ENCODE results near the gene PSG3.
"Not testable (repeated sequence)": the region's sequence is repeated elsewhere in the genome, so short reads cannot be mapped to it uniquely, and the experiment has no call there.

Gene PSG3

DNA sequence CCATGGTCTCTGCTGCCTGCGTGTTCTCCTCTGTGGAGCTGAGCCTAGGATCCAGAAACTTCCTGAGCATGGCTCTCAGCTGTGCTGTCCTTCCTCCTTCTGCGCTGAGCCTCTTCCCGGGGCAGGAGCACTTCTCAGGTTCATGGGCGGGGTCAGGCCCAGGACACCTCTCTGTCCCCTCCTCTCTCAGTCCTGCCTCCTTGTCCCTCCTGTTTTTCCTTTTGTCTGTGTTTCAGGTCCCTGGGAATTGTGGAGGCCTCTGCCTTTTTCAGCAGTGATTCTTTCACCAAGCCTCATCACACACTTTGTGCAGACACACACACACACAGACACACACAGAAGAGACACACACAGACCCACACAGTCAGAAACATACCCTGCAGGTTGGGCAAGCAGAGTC, at the start of gene PSG3:
Gene PSG3 (minus strand): TSS at position 101 of the 400 bp plus-strand sequence. CDS start 97 bp downstream, at position 4.
- not testable (repeated sequence) for DNase-seq (ENCODE audit: low read depth in 1 of 2, low spot score in 1 of 2)

- not testable (repeated sequence) for DNase-seq (ENCODE audit: low read depth in 1 of 2, low spot score in 1 of 2)
These were observed 48.5 kb upstream of the PSG3 start for GRCh38 chr19:42788766-42789165.

DNA sequence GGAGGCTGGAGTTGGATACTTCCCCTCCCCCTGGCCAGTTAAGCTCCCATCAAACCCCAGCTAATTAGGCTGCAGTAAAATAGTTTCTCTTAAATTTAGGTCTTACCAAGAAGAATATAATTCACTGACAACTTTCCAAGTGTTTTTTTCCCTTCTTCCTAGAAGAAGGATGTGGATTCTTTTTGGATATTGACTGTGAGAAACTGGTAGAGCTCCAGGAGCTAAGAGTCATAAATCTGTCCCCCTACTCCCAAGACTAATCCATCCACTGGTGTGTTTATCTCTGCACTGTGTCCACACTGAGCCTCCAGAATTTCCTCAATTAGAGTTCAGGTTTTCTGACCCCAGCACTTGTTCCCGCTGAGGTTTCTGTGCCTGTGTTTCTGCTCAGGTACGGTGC, 47.5 kb upstream of the PSG3 start:
- DNase-seq (ENCODE audit: low read depth in 1 of 2, low spot score in 1 of 2) = not testable (repeated sequence)

- DNase-seq (ENCODE audit: low read depth in 1 of 2, low spot score in 1 of 2) = not testable (repeated sequence)
These were observed 36.7 kb upstream of the PSG3 start for GRCh38 chr19:42776750-42777612.

- not testable (repeated sequence) for DNase-seq (ENCODE audit: low read depth in 1 of 2, low spot score in 1 of 2)
These were observed 34.4 kb upstream of the PSG3 start for GRCh38 chr19:42774510-42775158.

DNA sequence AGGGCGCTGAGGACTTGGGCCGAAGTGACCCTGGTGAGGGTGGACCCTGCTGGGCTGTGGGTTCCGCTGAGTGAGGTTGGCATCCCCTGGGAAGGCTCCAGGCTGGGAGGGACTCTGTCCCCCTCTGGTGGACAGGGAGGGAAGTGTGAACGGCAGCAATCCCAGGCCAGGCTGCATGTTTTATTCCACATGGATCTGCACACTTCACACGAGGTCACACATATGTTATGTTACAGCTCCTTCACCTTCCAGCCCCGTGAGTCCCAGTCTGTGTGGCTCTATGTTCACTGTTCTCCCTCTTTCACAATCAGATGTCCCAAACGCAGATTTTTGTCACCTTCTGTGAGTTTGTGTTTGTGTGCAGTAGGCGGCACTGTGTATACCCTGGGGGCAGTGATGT, 27.0 kb upstream of the PSG3 start:
- not testable (repeated sequence) for DNase-seq (ENCODE audit: low read depth in 1 of 2, low spot score in 1 of 2)

- DNase-seq (ENCODE audit: low read depth in 1 of 2, low spot score in 1 of 2) = not testable (repeated sequence)
These were observed 26.6 kb upstream of the PSG3 start for GRCh38 chr19:42766871-42767270.

DNA sequence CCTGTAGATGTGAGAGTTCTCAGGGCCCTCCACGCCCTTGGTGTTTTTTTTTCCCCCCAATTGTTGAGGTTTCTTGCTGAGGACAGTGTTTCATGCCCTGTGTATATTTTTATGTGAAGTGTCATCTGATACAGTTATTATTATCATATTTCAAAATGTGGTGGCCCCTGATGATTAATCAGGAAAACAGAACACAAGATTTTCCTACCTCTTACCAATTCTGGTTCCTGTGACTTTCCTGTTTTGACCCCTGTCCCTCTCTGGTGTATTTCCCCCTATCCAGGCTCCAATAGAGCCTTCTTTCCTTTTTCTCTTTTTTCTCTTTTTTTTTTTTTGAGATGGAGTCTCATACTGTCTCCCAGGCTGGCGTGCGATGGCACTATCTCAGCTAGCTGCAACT, 24.6 kb upstream of the PSG3 start:
- no peak for DNase-seq (ENCODE audit: low read depth in 1 of 2, low spot score in 1 of 2)

- DNase-seq (ENCODE audit: low read depth in 1 of 2, low spot score in 1 of 2) = no peak
These were observed 22.5 kb upstream of the PSG3 start for GRCh38 chr19:42762789-42763188.

- DNase-seq (ENCODE audit: low read depth in 1 of 2, low spot score in 1 of 2) = not testable (repeated sequence)
These were observed 21.6 kb upstream of the PSG3 start for GRCh38 chr19:42761924-42762295.

DNA sequence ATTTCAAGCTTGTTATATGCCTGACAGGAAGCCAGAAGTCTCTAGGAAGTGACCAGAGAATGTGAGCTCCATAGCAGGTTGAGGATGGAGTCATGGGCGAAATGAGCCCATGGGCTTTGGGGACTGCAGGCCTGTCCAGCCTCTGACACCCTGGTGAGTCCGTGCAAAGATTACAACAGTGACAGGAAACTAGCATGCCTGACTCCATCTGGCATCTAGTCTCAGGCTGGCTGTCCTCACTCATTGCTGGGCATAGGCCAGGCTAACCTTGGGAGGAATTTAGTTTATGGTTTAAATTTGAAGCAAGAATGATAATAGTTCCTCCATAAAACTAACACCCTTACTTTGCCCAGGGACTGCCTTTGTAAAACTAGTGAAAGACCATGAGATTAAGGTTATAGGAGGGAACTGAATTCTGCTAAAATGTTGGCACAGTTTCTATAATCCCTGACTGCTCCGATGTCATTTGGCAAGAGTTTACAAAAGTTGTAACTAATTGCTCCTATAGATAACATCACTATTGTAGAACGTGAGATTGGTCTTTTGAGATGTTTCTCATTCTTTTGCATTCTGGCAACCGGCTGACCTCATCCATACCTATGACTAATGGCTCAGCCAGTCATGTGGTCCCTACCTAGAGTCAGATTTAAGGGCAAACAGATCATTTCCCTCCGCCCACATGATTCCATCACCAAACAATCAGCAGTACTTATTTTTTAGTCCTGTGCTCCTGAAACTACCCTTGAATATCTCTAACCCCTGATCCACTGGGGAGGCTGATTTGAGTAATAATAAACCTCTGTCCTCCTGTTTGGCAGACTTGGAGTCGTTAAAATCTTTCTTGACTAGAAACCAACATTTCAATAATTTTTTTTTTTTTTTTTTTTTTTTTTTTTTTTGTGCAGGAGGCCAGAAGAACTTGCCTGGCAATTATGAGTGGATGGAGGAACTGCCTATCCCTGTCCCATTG, 21.0 kb upstream of the PSG3 start:
- DNase-seq (ENCODE audit: low read depth in 1 of 2, low spot score in 1 of 2) = not testable (repeated sequence)

DNA sequence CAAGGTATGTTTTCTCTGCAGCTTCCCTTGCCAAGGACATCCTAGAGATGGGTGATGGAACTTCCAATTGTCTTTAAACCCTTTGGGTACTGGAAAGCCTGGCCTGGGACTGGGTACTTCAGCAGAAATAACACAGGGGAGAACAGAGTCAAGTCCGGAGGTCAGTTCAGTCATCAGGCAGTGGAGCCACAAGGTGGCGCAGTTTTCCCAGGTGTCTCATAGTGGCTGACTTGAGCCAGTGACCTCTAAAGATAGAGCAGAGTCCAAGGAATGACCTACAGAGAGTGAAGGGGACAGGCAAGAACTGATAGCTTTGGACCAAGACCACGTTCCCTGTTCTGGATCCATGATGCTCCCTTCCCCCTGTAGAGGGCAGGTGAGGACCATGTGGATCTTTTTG, 18.4 kb upstream of the PSG3 start:
- DNase-seq (ENCODE audit: low read depth in 1 of 2, low spot score in 1 of 2) = not testable (repeated sequence)

DNA sequence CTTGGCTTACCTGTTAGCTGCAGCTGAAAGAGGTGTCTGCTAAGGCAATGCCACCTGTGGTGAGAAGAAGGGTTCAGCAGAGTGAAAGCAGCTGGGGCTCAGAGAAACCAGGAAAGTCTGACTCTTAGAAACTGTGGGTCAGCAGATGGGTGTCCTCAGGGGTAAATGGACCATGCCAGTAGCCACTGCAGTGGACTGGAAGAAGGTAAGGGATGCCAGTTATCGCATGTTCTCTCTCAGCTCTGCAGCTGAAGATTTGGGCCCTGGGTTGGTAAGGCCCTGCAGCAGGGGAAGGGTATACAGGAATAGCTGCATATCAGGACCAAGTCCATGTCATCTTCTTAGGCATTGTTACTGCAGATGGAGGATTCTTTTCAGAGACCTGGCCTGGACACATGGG, 12.0 kb upstream of the PSG3 start:
- DNase-seq (ENCODE audit: low read depth in 1 of 2, low spot score in 1 of 2) = not testable (repeated sequence)

DNA sequence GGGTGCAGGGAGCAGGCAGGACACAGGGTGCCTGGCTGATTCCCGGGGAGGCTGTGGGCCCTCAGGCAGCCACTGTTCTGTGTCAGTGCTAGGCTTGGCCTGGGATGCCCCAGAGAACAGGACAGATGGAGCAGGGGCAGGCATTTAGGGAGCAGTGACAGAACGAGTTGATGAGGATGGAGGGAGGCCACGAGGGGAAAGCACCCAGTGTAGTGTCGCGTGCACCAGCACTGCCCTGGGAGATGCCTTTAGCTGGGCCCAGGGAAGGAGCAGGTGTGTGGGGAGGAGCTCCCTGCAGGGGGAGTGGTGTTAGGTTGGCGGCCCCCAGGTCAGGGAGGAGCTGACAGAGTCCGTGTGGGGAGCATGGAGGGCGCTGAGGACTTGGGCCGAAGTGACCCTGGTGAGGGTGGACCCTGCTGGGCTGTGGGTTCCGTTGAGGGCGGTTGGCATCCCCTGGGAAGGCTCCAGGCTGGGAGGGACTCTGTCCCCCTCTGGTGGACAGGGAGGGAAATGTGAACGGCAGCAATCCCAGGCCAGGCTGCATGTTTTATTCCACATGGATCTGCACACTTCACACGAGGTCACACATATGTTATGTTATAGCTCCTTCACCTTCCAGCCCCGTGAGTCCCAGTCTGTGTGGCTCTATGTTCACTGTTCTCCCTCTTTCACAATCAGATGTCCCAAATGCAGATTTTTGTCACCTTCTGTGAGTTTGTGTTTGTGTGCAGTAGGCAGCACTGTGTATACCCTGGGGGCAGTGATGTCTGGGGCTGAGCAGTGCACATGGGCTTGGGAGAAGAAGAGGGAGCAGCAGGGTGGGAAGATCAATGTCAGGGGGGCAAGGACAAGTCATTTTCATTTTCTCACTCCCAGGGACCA, 1.7 kb upstream of the PSG3 start:
- not testable (repeated sequence) for DNase-seq (ENCODE audit: low read depth in 1 of 2, low spot score in 1 of 2)

- DNase-seq (ENCODE audit: low read depth in 1 of 2, low spot score in 1 of 2) = not testable (repeated sequence)
These were observed 2.7 kb downstream of the PSG3 start for GRCh38 chr19:42737581-42738011.

DNA sequence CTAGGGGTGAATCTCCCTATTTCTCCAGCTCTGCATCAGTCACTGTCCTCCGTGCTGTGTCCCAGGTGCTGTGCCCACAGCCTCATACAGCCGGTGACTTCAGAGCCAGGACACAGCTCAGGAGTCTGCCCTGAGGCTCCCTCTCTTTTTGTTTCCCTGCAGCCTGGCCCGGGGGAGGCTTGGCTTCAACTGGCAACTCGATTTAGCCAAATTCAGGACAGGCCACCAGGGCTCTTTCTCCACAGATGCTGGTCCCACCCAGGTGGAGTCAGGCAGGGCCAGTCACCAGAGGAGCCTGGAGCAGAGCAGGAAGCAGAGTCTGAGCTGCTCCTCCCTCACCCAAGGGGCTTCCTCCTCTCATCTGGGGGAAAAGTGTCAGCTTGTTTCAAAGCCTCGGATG, 11.9 kb downstream of the PSG3 start:
- not testable (repeated sequence) for DNase-seq (ENCODE audit: low read depth in 1 of 2, low spot score in 1 of 2)

- DNase-seq (ENCODE audit: low read depth in 1 of 2, low spot score in 1 of 2) = not testable (repeated sequence)
These were observed 26.3 kb downstream of the PSG3 start for GRCh38 chr19:42714000-42714399.

DNA sequence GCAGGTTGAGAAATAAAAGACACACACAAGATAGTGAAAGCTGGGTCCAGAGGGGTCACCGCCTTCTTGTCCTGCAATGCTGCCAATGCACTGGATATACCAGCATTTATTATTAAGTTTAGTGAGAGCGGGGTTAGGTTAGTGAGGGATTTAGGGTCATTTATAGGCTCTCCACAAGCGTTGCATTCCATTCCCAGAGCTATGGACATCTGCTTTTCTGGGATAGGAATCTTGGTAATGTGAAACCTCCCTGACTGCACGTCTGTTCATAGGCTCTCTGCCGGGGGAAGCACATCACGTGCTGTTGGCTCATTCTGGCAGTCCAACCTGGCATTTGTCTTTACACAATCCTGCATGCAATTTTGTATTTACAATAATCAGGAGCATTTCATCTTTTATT, 27.5 kb downstream of the PSG3 start:
- DNase-seq (ENCODE audit: low read depth in 1 of 2, low spot score in 1 of 2) = not testable (repeated sequence)

DNA sequence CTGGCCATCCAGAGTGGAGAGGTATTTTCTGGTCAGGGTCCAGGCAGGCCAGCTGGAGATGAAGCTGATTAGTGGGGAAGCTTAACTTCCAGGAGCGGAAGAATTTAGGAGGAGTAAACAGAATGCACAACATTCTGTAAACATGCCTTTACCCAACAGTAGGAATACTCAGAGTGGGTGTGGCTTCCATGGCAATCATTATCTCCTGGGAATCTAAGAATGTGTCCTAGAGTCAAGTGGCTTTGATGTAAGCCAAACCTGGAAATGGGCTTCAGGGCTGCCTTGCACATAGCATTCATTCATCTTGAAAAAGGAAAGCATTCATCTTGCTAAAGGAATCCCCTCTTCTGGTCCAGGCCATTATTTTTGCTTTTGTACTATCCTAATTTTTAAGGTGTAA, 29.3 kb downstream of the PSG3 start:
- DNase-seq (ENCODE audit: low read depth in 1 of 2, low spot score in 1 of 2) = not testable (repeated sequence)

GRCh38 chr19:42697884-42698283, 42.4 kb downstream of the PSG3 start:
- no peak for DNase-seq (ENCODE audit: low read depth in 1 of 2, low spot score in 1 of 2)

Data from activated T-helper 1 cell treated with anti-CD3 and anti-CD28 coated beads, Interleukin-2, amount 50 U/mL, for 16 hours (primary cell).